ENCODE results near the gene KATNAL2. TPM values are rescaled to one million over a fixed set of nuclear protein-coding genes. Genes with fewer than 3 reads are reported as not detected.
A peak's percentile ranks its signal among the peaks of the same experiment; 100 is the strongest.

The KATNAL2 gene
- total and polyA plus RNA-seq, 4 donors: 1.5 to 8.0 (median 4.1) TPM

- no peak for ATAC-seq (ENCODE audit: insufficient read depth, low FRiP score)
- no peak for TF ChIP-seq CTCF (IDR thresholded peaks at IDR 0.05; ENCODE audit: control extremely low read depth, extremely low read depth)
These were observed 232.1 kb downstream of the KATNAL2 start for GRCh38 chr18:47149457-47150028.

GRCh38 chr18:47150029-47150823, 232.8 kb downstream of the KATNAL2 start, which contains the start of gene HDHD2:
HDHD2 (minus strand) TSS chr18:47150500; CDS start chr18:47136439, 14,061 bp downstream.
- ATAC-seq (ENCODE audit: insufficient read depth, low FRiP score) (peak; percentile 97), DNase-seq (peak; percentile 85 to 88 (median 86))
- peaks cover 4 to 18% (median 8%) of the 10 kb centered on the region in 5 donors for H3K4me1 ChIP-seq (ENCODE audit: control insufficient read depth in 5 of 5, insufficient read depth in 5 of 5, low read length in 5 of 5)
- H3K4me3 ChIP-seq: peak within 1 kb of the TSS; percentile 50
- no peaks in the 10 kb centered on the region for H3K9me3 ChIP-seq (ENCODE audit: control insufficient read depth in 4 of 4, insufficient read depth in 3 of 4, low read length in 3 of 4)
- no peak for TF ChIP-seq CTCF (IDR thresholded peaks at IDR 0.05; ENCODE audit: control extremely low read depth, extremely low read depth)
- peak within 1 kb of the TSS; percentile 93 to 95 for H3K27ac ChIP-seq (ENCODE audit: low read depth in 1 of 2, low read length in 1 of 2)
- 0% methylated on average over 70 of the region's 70 CpGs for WGBS, 2 donors
- peaks cover 0 to 12% (median 3%) of the 10 kb centered on the region in 4 donors for H3K36me3 ChIP-seq (ENCODE audit: control insufficient read depth in 4 of 4, insufficient read depth in 4 of 4, low read length in 4 of 4)
- H3K27me3 ChIP-seq (ENCODE audit: control insufficient read depth in 3 of 3, insufficient read depth in 3 of 3, low read length in 2 of 3): no peaks in the 10 kb centered on the region
- H3K9ac ChIP-seq (ENCODE audit: insufficient read depth in 1 of 2, low read length in 2 of 2): peak within 1 kb of the TSS; percentile 87 to 93

More at GRCh38 chr18:47149457-47150028, 232.1 kb downstream of the KATNAL2 start:
- WGBS, 2 donors: 34 to 35% methylated on average over 12 of the region's 12 CpGs
- Histone ChIP-seq H3K9ac (ENCODE audit: insufficient read depth in 1 of 2, low read length in 2 of 2) (peak overlapping the region; percentile 80 to 93), H3K36me3 (ENCODE audit: control insufficient read depth in 4 of 4, insufficient read depth in 4 of 4, low read length in 4 of 4) (peaks cover 0 to 6% (median 3%) of the 10 kb centered on the region in 4 donors), H3K9me3 (ENCODE audit: control insufficient read depth in 4 of 4, insufficient read depth in 3 of 4, low read length in 3 of 4) (no peaks in the 10 kb centered on the region), H3K4me3 (peak overlapping the region; percentile 50), H3K27ac (ENCODE audit: low read depth in 1 of 2, low read length in 1 of 2) (peak overlapping the region; percentile 93 to 95), H3K4me1 (ENCODE audit: control insufficient read depth in 5 of 5, insufficient read depth in 5 of 5, low read length in 5 of 5) (peaks cover 4 to 18% (median 11%) of the 10 kb centered on the region in 5 donors), H3K27me3 (ENCODE audit: control insufficient read depth in 3 of 3, insufficient read depth in 3 of 3, low read length in 2 of 3) (no peaks in the 10 kb centered on the region)
- peak in 1 of 3 donors; percentile 21 for DNase-seq

- ATAC-seq (ENCODE audit: insufficient read depth, low FRiP score) (no peak), DNase-seq (no peak)
- H3K9ac ChIP-seq (ENCODE audit: insufficient read depth in 1 of 2, low read length in 2 of 2): peak overlapping the region; percentile 87 to 93
- WGBS, 2 donors: 7 to 10% methylated on average over 13 of the region's 13 CpGs
- TF ChIP-seq CTCF (IDR thresholded peaks at IDR 0.05; ENCODE audit: control extremely low read depth, extremely low read depth): no peak
- peaks cover 0 to 13% (median 3%) of the 10 kb centered on the region in 4 donors for H3K36me3 ChIP-seq (ENCODE audit: control insufficient read depth in 4 of 4, insufficient read depth in 4 of 4, low read length in 4 of 4)
- H3K27me3 ChIP-seq (ENCODE audit: control insufficient read depth in 3 of 3, insufficient read depth in 3 of 3, low read length in 2 of 3): no peaks in the 10 kb centered on the region
- peak overlapping the region; percentile 50 for H3K4me3 ChIP-seq
- H3K9me3 ChIP-seq (ENCODE audit: control insufficient read depth in 4 of 4, insufficient read depth in 3 of 4, low read length in 3 of 4): no peaks in the 10 kb centered on the region
- H3K27ac ChIP-seq (ENCODE audit: low read depth in 1 of 2, low read length in 1 of 2): peak overlapping the region; percentile 93 to 95
- peaks cover 4 to 18% (median 8%) of the 10 kb centered on the region in 5 donors for H3K4me1 ChIP-seq (ENCODE audit: control insufficient read depth in 5 of 5, insufficient read depth in 5 of 5, low read length in 5 of 5)
These were observed 233.5 kb downstream of the KATNAL2 start for GRCh38 chr18:47150824-47151366.

All from lung (tissue), 12 donors.